DMS153 treated with DMSO at 0.1 percent for 48 hours (cell line): Measurements from ENCODE around the gene PTTG1IP.
A peak's percentile ranks its signal among the peaks of the same experiment; 100 is the strongest.

Experiments
- DNase-seq: peaks from one replicate; lab custom pipeline; 2025; ENCODE audit not compliant: unreplicated experiment; lab: John Stamatoyannopoulos, UW

Gene PTTG1IP

GRCh38 chr21:44828362-44829056, 45.0 kb downstream of the PTTG1IP start:
- DNase-seq: no peak

- DNase-seq: no peak
Measured at GRCh38 chr21:44823179-44823660, 50.3 kb downstream of the PTTG1IP start.

GRCh38 chr21:44822484-44823178, 50.9 kb downstream of the PTTG1IP start:
- DNase-seq: no peak

GRCh38 chr21:44820851-44821250, 52.6 kb downstream of the PTTG1IP start:
- no peak for DNase-seq

DNA sequence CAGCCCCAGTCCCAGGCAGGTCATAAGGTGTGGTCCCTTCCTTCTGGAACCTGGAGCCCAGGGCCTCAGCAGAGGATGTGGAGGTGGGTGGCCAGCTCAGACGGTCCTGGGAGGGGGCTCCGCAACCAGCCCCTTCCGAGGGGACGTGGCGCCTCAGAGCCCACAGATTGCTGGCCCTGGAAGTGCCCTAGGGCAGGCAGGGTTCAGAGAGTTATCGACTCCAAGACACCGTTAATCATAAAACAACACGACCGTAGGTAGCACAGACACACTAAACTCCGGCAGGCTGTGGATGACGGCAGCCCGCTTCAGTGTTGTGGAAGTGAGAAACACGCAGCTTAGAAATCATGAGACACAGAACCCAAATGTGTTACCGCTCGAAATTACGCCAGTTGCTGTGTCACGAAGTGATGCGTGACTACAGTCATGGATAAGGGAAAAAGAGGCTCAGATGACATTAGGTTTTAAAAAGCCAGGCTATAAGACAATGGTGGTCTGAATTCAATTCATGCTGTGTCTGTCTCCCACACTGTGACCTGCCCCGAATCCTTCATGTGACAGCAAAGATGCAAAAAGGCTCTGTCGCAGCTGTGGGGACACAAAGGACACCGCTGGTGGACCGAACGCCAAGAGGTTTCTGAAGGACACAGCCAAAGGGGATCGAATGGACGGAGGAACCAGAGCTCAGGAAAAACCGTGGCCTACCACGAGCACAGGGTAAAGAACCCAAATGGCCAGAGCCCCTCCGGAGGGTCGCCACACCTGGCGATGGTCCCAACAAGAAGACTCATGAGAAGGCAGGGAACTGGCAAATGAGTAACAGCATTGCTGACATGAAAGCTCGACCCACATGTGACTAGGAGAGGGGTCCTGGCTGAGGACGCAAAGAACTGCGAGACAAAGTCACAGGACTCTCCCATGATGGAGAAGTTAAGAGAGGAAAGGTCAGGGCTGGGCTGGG, 53.9 kb downstream of the PTTG1IP start:
- no peak for DNase-seq

DNA sequence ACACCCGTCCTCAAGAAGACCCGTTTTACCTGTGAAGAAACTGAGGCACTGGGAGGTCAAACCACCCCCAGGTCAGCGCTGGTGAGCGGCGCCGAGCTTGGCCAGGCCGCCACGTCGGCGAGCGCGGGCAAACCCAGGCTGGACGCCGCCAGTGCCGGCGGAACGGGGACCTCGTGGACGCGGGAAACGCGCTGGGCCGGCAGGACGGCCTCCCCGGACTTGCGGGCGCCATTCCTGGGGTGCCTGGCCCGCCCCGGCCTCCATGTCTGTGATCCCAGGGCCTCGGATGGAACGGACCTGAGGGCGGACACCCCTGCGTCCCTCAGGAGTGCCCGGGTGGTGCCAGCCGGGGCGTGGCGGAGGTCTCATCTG, 54.9 kb downstream of the PTTG1IP start:
- DNase-seq: no peak

- DNase-seq: no peak
Measured at GRCh38 chr21:44817914-44818639, 55.4 kb downstream of the PTTG1IP start, which contains the start of gene SUMO3. Gene SUMO3 (minus strand): TSS chr21:44818062. CDS start chr21:44817968, 94 bp downstream.

DNA sequence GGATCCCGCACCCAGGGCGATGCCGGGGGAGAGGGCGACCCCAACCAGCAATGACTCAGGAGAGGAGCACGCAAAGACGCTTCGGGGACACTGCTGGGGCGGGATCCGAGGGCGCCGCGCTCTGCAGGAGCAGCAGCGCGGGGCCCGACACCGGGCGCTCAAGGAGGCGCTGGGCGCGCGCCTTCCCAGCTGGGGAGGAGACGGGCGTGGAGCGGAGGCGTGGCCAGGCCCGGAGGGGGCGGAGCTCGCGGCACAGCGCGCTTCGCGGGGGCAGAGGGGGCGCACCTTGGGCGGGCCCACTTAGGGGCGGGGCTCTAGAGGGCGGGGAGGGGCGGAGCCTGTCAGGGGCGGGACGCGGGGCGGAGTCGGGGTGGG, 56.0 kb downstream of the PTTG1IP start:
- DNase-seq: peak; percentile 23

DNA sequence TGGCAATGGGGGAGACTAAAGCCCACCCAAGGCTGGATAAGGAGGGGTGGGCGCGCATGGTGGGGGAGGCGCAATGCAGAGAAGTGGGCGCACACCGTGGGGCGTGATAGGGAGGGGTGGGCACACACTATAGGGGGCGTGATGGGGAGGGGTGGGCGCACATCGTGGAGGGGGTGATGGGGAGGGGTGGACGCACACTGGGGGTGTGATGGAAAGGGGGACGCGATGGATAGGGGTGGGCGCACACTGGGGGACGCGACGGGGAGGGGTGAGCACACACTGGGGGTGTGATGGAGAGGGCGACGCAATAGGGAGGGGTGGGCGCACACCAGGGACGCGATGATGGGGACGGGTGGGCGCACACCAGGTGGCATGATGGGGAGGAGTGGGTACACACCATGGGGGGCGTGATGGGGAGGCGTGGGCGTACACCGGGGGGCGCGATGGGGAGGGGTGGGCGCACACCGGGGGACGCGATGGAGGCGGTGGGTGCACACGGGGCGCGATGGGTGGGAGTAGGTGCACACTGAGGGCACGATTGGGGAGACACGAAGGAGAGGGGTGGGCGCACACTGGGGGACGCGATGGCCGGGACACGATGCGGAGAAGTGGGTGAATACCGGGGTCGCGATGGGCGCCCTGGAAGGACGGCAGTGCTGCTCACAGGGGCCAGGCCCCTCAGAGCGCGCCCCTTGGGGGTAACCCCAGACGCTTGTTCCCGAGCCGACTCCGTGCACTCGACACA, 56.6 kb downstream of the PTTG1IP start:
- DNase-seq: no peak

GRCh38 chr21:44815852-44816628, 57.5 kb downstream of the PTTG1IP start:
- DNase-seq: no peak

DNA sequence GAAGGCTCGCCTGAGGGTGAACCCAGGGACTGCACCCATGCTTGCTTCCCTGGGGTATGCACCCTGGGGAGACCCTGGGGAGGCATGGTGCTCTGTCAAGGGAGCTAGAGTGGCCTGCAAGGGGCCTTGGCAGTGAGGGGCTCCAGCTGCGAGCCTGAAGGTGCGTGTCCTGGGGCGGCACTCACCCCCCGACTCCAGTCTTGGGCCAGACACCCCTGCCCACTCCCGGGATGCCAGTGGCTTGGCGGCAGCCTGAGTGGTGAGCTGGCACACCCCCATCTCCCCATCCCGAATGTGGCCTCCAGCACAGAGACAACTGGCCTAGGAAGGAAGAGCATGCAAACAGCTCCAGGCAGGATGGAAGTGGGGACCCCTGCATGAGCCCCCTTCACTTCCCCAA, 58.3 kb downstream of the PTTG1IP start:
- no peak for DNase-seq

DNA sequence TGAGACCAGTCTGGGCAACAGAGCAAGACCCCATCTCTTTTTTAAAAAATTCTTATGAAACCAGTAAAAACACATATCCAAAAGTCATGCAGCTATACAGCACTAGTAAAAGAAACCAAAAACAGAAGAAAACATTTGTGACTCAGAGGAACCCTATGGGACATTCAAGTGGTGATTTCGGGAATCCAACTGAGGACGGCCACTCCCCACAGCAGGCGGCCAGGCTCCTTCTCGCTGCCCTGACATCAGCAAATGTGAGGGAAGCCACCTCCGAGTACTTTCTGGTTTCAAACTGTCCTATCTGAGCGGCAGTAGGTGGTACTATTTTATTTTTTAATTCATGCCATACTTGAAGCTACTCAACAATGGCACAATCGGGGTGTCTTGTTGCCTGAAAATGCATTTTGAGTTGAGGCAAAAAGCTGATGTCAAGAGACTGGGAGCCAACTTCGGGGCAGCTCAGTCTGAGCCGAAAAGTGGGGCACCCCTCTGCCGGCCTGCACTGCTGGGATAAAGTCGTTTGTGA, 58.9 kb downstream of the PTTG1IP start:
- no peak for DNase-seq

DNA sequence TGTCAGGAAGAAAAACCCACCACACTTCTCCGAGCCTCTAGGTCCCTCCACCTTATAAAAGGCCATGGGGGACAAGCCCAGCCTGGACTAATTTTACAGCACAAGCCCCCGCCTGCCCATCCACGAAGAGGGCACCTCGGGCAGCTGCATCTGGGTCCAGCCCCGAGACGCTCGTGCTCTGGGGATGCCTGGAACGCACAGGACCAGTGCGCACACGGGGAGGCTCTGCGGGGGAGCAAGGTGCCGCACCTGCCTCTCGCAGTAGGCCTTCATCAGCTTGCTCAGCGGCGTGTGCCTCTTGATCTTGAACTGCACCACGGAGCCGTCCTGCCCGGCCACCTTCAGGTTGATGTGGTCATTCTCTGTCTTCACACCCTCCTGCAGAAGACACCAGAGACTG, 59.8 kb downstream of the PTTG1IP start:
- DNase-seq: no peak

DNA sequence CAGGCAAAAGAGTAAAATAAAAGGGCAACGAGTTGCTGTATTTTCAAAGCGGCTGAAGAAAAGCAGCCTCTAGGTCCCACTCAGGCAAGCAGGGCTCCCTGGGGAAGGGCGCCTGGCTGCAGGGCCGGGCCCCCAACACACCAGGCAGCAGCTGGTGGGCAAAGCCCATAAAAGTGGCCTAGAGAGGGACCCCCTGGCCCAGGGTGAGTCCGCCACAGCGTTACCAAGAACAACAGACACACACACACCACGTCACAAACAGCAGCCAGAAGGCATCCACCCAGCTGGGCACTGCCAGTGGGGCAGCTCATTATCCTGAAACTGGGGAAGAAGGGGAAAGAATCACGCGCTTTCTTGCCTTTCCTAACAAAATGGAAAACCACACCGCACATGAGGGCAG, 60.3 kb downstream of the PTTG1IP start:
- no peak for DNase-seq

- no peak for DNase-seq
Measured at GRCh38 chr21:44812640-44813039, 60.9 kb downstream of the PTTG1IP start.

GRCh38 chr21:44810779-44811178, 62.7 kb downstream of the PTTG1IP start:
- no peak for DNase-seq

GRCh38 chr21:44805859-44806258, 67.6 kb downstream of the PTTG1IP start:
- DNase-seq: no peak

DNA sequence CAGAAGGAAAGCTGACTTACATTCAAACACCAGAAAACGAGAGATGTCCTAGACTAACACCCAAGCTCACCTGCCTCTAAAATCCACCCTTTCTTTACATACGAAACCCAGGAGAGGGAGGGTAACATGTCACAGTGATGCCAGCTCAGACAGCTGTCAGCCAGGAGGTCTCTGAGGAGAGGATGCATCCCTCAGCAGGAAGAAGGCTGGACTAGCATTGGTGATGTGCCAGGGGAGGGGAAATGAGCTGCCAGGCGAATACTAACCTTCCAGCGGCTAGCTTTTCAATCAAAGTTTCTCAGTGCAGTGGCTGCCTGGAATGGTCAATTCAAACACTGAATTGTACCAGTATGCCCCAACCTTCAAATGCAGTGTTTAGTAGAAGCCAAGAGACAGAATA, 68.3 kb downstream of the PTTG1IP start:
- DNase-seq: no peak

DNA sequence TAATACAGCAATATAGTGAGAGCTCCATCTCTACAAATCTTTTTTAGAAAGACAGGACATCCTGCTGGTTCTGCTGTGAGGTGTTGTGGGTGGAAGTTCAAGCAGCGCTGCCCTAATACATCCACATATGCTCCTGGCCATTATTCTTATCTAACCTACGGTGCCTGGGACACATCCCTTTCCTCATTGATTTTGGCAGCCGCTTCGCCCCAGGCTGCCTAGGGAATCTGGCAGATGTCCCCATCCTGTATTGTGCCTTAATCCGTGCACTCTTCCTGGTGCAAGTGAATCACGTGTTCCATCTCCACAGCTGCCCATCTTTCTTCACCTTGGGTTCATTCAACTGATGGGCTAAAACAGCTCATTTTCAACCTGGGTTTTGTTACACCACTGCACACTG, 68.7 kb downstream of the PTTG1IP start:
- no peak for DNase-seq
